GM21825 (cell line): ENCODE measurements around the gene CMC2.

Source experiments
- ATAC-seq: cut with Tn5 transposase; IDR thresholded peaks from one replicate; pipeline ENCODE4 v1.9.1; 2021; ENCODE audit warnings: mild to moderate bottlenecking, moderate library complexity; ENCODE audit not compliant: unreplicated experiment

The CMC2 gene

DNA sequence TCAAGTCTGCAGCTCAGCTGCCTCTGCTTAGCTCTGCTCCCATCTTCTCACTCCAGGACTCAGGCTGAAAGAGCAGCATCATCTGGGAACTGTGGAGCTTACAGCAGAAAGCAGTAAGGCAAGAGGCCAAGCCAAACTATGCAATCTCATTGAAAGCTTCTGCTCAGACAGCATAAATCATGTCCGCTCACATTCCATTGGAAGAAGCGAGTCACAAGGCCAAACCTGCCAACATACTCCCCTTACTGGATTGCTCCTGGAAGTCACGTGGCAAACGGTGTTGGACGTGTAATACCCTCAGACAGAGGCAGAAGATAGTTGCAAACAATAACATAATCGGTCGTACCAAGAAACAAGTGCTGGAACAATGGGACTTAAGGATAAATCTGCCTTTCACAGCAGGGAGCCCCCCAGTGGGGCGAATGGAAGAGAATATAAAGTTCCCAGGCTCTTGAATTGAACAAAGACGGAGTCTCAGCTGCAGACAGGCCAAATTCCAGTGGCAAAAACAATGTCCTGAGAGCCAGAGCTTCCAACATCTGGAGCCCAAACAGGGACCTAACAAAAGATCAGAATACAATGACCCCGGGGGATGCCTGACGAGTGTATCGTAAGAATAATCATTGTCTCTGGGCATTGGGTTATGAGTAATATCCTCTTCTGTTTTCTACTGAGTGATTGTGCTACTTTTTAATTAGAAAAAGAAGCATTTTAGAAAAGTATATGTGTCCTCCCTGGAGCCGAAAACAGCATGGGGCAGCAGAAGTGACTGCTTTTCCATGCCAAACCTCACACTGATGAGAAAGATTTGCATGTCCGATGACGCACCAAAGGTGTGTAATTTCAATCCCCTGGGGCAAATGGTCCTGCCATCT, 68.4 kb downstream of the CMC2 start:
- ATAC-seq, result no peak

DNA sequence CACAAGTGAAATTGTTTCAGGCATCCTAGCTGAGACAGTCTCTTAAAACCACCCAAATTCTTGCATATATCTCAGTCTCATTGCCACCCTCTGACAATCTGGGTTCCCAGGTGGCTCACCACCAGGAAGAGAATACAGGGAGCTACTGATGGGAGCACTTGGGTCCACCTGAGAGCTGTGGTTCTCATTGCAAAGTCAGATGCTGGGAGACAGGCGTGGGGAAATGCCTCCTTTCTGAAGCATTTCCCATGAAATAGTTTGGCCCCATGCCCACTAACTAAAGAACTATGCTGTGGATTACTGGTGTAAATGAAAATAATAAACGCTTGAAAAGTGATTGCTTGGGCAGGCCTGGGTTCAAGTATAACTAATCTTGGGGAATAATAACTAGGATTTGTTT, 70.3 kb downstream of the CMC2 start:
- ATAC-seq, result no peak

DNA sequence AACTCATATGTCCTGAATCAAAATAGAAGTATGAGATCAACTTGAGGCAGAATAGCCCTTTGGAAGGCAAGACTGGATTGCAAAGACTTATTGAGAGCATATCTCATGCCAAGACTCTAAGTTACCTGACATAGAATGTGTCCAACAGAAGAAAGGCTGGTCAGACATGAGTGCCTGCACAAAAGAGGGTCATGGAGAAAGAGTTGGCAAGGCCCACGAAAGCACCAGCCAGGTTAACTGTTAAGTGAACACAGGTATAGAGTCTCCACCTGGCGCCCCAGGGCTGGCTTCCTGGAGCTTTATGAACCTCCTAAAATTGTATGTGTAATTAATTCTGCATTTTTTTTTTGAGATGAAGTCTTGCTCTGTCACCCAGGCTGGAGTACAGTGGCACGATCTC, 71.0 kb downstream of the CMC2 start:
- no peak for ATAC-seq

DNA sequence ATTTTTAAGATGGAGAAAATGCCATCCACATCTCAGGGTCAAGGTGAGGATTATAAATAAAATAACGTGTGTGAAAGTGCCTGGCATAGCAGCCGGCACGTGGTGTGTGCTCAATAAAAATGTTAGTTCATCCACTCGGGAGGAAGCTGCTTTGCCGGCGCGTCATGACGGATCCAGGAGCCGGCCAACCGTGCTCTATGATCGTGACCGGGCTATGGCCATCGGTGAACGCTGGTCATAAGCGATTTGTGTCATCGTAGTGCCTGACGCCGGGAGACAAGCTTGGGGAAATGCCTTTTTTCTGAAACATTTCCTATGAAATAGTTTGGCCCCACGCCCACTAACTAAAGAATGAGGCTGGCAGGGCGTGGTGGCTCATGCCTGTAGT, 74.0 kb downstream of the CMC2 start:
- no peak for ATAC-seq

DNA sequence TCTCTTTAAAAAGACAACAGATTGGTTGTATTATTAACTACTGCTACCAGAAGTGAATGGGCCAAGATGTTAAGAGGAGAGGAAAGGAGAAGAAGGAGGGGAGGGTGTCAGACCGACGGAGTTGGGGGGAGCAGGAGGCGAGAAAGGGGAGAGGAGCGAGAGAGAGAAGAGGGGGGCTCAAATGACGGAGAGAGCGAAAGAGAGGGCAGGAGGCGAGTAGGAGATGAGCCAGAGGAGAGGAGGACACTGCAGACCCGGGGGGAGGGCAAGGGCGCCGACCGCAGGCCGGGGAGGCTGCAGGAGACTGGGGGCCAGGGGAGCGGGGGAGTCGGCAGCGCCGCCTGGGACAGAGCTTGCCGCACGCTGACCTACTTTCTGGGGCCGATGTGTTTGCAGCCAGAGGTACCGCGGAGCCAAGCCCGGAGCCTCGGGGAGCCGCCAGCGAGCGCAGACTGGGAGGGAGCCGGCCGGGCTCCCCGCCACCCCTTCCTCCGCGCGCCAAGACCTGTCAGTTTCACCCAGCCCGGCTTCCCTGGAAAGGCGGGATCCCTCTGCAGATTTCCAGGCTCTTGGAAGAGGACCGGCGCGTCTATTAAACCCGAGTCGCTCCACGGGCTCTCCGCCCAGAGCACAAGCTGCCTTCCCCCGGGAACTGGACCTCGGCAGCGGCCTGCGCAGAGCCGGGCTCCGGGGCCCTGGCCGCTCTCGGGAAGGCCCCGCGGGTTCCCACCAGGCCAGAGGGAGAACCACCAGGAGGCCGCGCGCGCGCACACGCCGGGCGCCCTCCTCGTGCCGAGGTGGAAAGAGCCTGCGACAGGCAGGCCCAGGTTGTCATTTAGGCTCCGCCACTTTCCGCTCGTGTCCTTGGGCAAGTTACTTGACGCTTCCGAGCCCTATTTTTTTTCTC, 74.6 kb downstream of the CMC2 start:
- ATAC-seq, result no peak

DNA sequence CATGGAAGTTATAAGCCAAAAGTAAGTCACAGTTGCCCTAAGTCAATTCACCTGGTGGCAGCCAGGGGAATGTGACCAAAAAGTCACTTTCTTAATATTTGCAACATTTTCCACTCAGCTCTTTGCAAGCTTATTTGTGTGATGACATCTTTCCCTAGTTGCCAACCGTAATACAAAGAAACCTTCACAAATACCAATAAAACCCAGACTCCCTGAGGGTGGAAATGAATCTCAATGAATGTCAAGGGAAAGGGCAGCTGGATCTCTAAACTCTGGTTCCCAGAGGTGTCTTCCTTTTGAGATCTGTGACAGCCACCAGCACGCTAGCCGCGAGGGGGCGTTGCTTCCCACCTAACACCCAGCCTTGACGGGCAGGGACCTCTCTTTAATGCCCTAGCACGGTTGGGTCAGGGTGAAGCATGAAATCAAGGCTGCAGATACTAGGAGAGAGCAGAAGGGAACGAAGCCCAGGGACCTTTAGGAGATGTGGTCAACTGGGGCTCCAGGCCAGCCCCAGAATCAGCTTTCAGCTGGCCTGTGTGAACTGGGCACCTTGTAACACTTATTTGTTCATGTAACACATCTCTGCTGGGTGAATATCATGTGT, 82.2 kb downstream of the CMC2 start:
- no peak for ATAC-seq

DNA sequence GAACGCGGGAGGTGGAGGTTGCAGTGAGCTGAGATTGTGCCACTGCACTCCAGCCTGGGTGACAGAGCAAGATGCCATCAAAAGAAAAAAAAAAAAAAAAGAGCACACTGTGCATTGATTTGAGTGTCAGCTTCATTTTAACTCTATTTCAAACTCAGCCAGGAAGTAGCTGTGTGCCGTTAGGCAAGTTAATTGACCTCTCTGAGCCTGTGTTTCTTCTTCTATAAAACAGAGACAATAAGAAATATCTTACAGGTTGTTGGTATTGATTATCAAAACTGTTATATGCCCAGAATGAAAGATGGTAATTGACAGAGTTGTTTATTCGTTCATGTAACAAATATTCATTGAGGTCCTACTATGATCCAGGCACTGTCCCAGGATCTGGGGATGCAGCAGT, 83.3 kb downstream of the CMC2 start:
- ATAC-seq, result no peak
